IMR-90 (cell line): ENCODE data around the gene SSH2. TPM values are rescaled to one million over a fixed set of nuclear protein-coding genes. Genes with fewer than 3 reads are reported as not detected.
A peak's percentile ranks its signal among the peaks of the same experiment; 100 is the strongest.

ENCODE experiments used
- ATAC-seq: fragments of 200-7000 bp; cut with Tn5 transposase; 2 replicates; pipeline ENCODE4 v1.9.1; 2020; ENCODE audit warnings: low read depth, mild to moderate bottlenecking, moderate library complexity
- BruUV-seq: library from RNA; stranded (reverse); fragments of 400-500 nt; replicated peaks from 2 replicates; lab custom pipeline; 2021; lab: Mats Ljungman, UMichigan
- CTCF ChIA-PET: fragments of 300-600 bp; formaldehyde crosslinking; extraction: SDS; loops from one replicate; lab custom pipeline; 2021; ENCODE audit warnings: antibody characterized with exemption; lab: Yijun Ruan, JAX
- POLR2A ChIA-PET: fragments of 300-600 bp; sonication (Branson Sonifier 250); formaldehyde crosslinking; loops from one replicate; lab custom pipeline; 2022; ENCODE audit warnings: antibody characterized with exemption; ENCODE audit not compliant: unreplicated experiment; lab: Charles Lee
- DNase-seq: peaks from one replicate; pipeline ENCODE4 v3.0.0; 2013
- H2AFZ ChIP-seq: replicated peaks from 2 replicates; pipeline ENCODE3; 2013; ENCODE audit warnings: low read length, mild to moderate bottlenecking; ENCODE audit not compliant: poor library complexity
- H2AK5ac ChIP-seq: 2 replicates; pipeline ENCODE4 v1.6.1; 2013; ENCODE audit warnings: low read depth, low read length, inconsistent platforms
- H2AK9ac ChIP-seq: replicated peaks from 2 replicates; pipeline ENCODE3; 2013; ENCODE audit warnings: mild to moderate bottlenecking, low read depth, low read length, moderate library complexity; ENCODE audit not compliant: poor library complexity
- H2BK120ac ChIP-seq: 2 replicates; pipeline ENCODE4 v1.6.1; 2013; ENCODE audit warnings: low read depth, low read length, inconsistent platforms
- H2BK15ac ChIP-seq: 3 replicates; pipeline ENCODE4 v1.6.1; 2013; ENCODE audit warnings: low read depth, low read length, inconsistent platforms
- H2BK20ac ChIP-seq: 2 replicates; pipeline ENCODE4 v1.6.1; 2013; ENCODE audit warnings: low read depth, mild to moderate bottlenecking, inconsistent platforms, low read length, moderate library complexity
- H2BK5ac ChIP-seq: 2 replicates; pipeline ENCODE4 v1.6.1; 2013; ENCODE audit warnings: mild to moderate bottlenecking, low read depth, low read length, inconsistent platforms; ENCODE audit not compliant: poor library complexity, severe bottlenecking
- H3K14ac ChIP-seq: replicated peaks from 2 replicates; pipeline ENCODE4 v1.6.1; 2013; ENCODE audit warnings: low read depth, low read length, inconsistent platforms
- H3K18ac ChIP-seq: 2 replicates; pipeline ENCODE4 v1.6.1; 2013; ENCODE audit warnings: low read depth, low read length, control low read depth
- H3K23ac ChIP-seq: 2 replicates; pipeline ENCODE4 v1.6.1; 2013; ENCODE audit warnings: low read depth, low read length, inconsistent platforms
- H3K27ac ChIP-seq: 2 replicates; pipeline ENCODE4 v1.5.1; 2013; ENCODE audit warnings: mild to moderate bottlenecking, control low read depth, low read length; ENCODE audit not compliant: insufficient read depth
- H3K27me3 ChIP-seq: 2 replicates; pipeline ENCODE4 v1.6.1; 2013; ENCODE audit warnings: low read length; ENCODE audit not compliant: control insufficient read depth, insufficient read depth
- H3K36me3 ChIP-seq: 2 replicates; pipeline ENCODE4 v1.6.1; 2013; ENCODE audit warnings: low read length, mixed read lengths; ENCODE audit not compliant: control insufficient read depth, insufficient read depth
- H3K4ac ChIP-seq: 2 replicates; pipeline ENCODE4 v1.6.1; 2013; ENCODE audit warnings: low read depth, low read length, inconsistent platforms
- H3K4me1 ChIP-seq: 2 replicates; pipeline ENCODE4 v1.6.1; 2013; ENCODE audit warnings: low read length, mixed read lengths; ENCODE audit not compliant: control insufficient read depth, insufficient read depth
- H3K4me2 ChIP-seq: 2 replicates; pipeline ENCODE4 v1.6.1; 2013; ENCODE audit warnings: low read depth, mild to moderate bottlenecking, control low read depth, low read length, moderate library complexity
- H3K4me3 ChIP-seq: 2 replicates; pipeline ENCODE4 v1.5.1; 2013; ENCODE audit warnings: low read depth, mild to moderate bottlenecking, control low read depth, low read length, moderate library complexity; ENCODE audit not compliant: insufficient read depth
- H3K56ac ChIP-seq: 2 replicates; pipeline ENCODE4 v1.6.1; 2013; ENCODE audit warnings: low read length, inconsistent platforms; ENCODE audit not compliant: insufficient read depth; ENCODE audit errors: extremely low read depth
- H3K79me1 ChIP-seq, 2 experiments: 2 replicates each; pipeline ENCODE4 v1.6.1; 2013; ENCODE audit warnings: low read length in 2 of 2, inconsistent platforms in 1 of 2, low read depth in 1 of 2
- H3K9ac ChIP-seq: 2 replicates; pipeline ENCODE4 v1.6.1; 2013; ENCODE audit warnings: low read depth, low read length, control low read depth
- H3K9me1 ChIP-seq: 2 replicates; pipeline ENCODE4 v1.6.1; 2013; ENCODE audit warnings: low read length, inconsistent platforms; ENCODE audit not compliant: insufficient read depth
- H3K9me3 ChIP-seq: 2 replicates; pipeline ENCODE4 v1.6.1; 2013; ENCODE audit warnings: low read length; ENCODE audit not compliant: control insufficient read depth, insufficient read depth
- H4K20me1 ChIP-seq: 2 replicates; pipeline ENCODE4 v1.6.1; 2013; ENCODE audit warnings: low read length, inconsistent platforms; ENCODE audit not compliant: insufficient read depth
- H4K5ac ChIP-seq: 2 replicates; pipeline ENCODE4 v1.6.1; 2013; ENCODE audit warnings: mild to moderate bottlenecking, low read depth, low read length, control low read depth
- H4K8ac ChIP-seq, 2 experiments: 2 replicates each; pipeline ENCODE4 v1.6.1; 2013; ENCODE audit warnings: low read depth in 2 of 2, low read length in 2 of 2, control low read depth in 1 of 2, inconsistent platforms in 1 of 2
- H4K91ac ChIP-seq: 2 replicates; pipeline ENCODE4 v1.6.1; 2013; ENCODE audit warnings: low read depth, low read length, inconsistent platforms; ENCODE audit not compliant: insufficient read depth
- MAFK ChIP-seq: IDR thresholded peaks from 2 replicates; pipeline ENCODE4 v1.6.1; 2012; ENCODE audit warnings: low read depth, low read length, improper control_type of control experiment
- MAZ ChIP-seq: IDR thresholded peaks from 2 replicates; pipeline ENCODE4 v1.6.1; 2012; ENCODE audit warnings: low read depth, mild to moderate bottlenecking, low read length, improper control_type of control experiment, moderate library complexity, borderline replicate concordance
- NFE2L2 ChIP-seq: fragments of 150-350 bp; IDR thresholded peaks from 2 replicates; pipeline ENCODE4 v1.6.1; 2016; ENCODE audit warnings: low read depth, mild to moderate bottlenecking, low read length
- WGBS, 2 experiments: methylation state at CpG; one replicate each; pipeline versions ENCODE4 v1.1.5 to v1.1.7; 2013; ENCODE audit warnings: missing lambda C conversion rate in 2 of 2; ENCODE audit not compliant: insufficient read length in 1 of 2; ENCODE audit errors: extremely low coverage in 2 of 2; 5-methylcytosine and 5-hydroxymethylcytosine counted together
- dilution Hi-C: fragments of 300-500 bp; cut with HindIII; formaldehyde crosslinking; loops from one replicate; pipeline ENCODE4 v1.14.3; 2018; ENCODE audit warnings: low sequenced_read_pairs; ENCODE audit not compliant: unreplicated experiment
- in situ Hi-C: fragments of 300-500 bp; cut with MboI; formaldehyde crosslinking; loops from 3 replicates; pipeline ENCODE4 v1.14.3; 2019; ENCODE audit warnings: low sequenced_read_pairs, inconsistent platforms, mixed read lengths
- intact Hi-C: fragments of 100-400 bp; cut with micrococcal nuclease; formaldehyde crosslinking; loops from 2 replicates; pipeline ENCODE4 v1.10.0; 2022
- polyA plus RNA-seq, 3 experiments: library from polyadenylated mRNA; depleted of rRNA; stranded (reverse); fragments of >200 nt; gene quantifications; 2 replicates each; pipeline ENCODE4 v1.2.3, GENCODE V29; 2012; ENCODE audit warnings: low replicate concordance in 1 of 3
- total RNA-seq: library from RNA; depleted of rRNA; stranded (reverse); fragments of >200 nt; gene quantifications from 2 replicates; pipeline ENCODE4 v1.2.3, GENCODE V29; 2012

The SSH2 gene
- total and polyA plus RNA-seq, 2 of the 4 experiments (the other 2 are of a cell fraction), result 9.3 TPM

DNA sequence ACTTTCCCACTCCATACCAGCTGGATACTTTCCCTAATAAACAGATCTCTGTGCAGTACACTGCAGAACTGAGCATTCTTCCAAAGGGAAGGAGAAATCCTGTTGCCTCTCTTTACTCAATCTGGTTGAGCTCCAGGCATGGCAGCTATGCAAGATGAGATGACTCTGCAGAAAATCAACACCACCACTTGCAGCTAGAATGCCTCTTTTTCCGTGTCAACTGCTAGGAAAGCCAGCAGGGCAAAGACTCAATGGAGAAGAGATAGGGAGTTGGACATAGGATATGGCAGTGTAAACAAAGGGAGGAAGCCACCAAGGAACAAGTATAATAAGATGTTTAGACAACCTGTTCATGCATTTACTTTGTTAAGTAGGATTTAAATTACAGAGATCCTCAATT lies 266.9 kb downstream of the SSH2 start:
- no peak overlapping the region; the same call in 1 of the 2 replicates for H2BK20ac ChIP-seq
- POLR2A ChIA-PET, result no interaction called here
- no peak overlapping the region for H2BK15ac ChIP-seq
- no peak overlapping the region for H3K18ac ChIP-seq
- in situ Hi-C loops (no loop called here), dilution Hi-C loops (no loop called here), intact Hi-C loops (no loop called here)
- no peak overlapping the region for H2BK120ac ChIP-seq
- H3K4me1 ChIP-seq, result peaks cover 3% of the 10 kb centered on the region; the same call in 1 of the 2 replicates
- peak; percentile 84 for TF ChIP-seq NFE2L2
- no peak for TF ChIP-seq MAZ
- peak; percentile 49 for TF ChIP-seq MAFK
- DNase-seq, result peak; percentile 55
- no peaks in the 10 kb centered on the region for H3K79me1 ChIP-seq
- CTCF ChIA-PET, result interaction anchor here (0.5 to 1.3 kb wide), 3 partner anchors 8 to 267 kb away, joined by 3 to 5 read pairs (median 3); partner anchors contain the start of gene SSH2
- peaks cover 20% of the 10 kb centered on the region for H3K36me3 ChIP-seq
- H3K9me3 ChIP-seq, result no peaks in the 10 kb centered on the region
- H2BK5ac ChIP-seq, result no peak overlapping the region
- peak; percentile 72 for ATAC-seq
- no peak overlapping the region for H3K4ac ChIP-seq
- no peaks in the 10 kb centered on the region for H4K20me1 ChIP-seq
- no peak overlapping the region for H2AFZ ChIP-seq
- peak overlapping the region; percentile 25; the same call in 1 of the 2 replicates for H3K27ac ChIP-seq
- H4K8ac ChIP-seq, result peak overlapping the region in 1 of 2 experiments; percentile 29; a peak in 1 of 4 replicates
- no peak overlapping the region for H3K4me3 ChIP-seq
- H4K5ac ChIP-seq, result no peak overlapping the region
- H2AK9ac ChIP-seq, result no peak overlapping the region
- WGBS, 2 experiments, result no CpG with 5 or more reads among the region's 1 CpG
- H3K4me2 ChIP-seq, result no peak overlapping the region
- H2AK5ac ChIP-seq, result no peak overlapping the region
- H3K27me3 ChIP-seq, result no peaks in the 10 kb centered on the region
- H3K23ac ChIP-seq, result no peak overlapping the region
- H3K9ac ChIP-seq, result no peak overlapping the region
- H4K91ac ChIP-seq, result no peak overlapping the region
- H3K14ac ChIP-seq, result 0 out of 2 replicates have a peak overlapping the region, but pooled peaks have one; percentile 16
- H3K9me1 ChIP-seq, result peaks cover 5% of the 10 kb centered on the region; the same call in 1 of the 2 replicates
- H3K56ac ChIP-seq, result no peak overlapping the region
- no TSS peak for BruUV-seq
